NCI-H2081 treated with DMSO at 0.1 percent for 48 hours (cell line): ENCODE results near the gene HMG20A.

Source experiments
- DNase-seq: peaks from one replicate; lab custom pipeline; 2025; lab: John Stamatoyannopoulos, UW

Gene HMG20A

GRCh38 chr15:77519540-77519939 is 98.9 kb downstream of the HMG20A start:
- DNase-seq: no peak

- DNase-seq: no peak
Measured at GRCh38 chr15:77521206-77521605, 100.5 kb downstream of the HMG20A start.

- DNase-seq: no peak
Measured at GRCh38 chr15:77525400-77525811, 104.7 kb downstream of the HMG20A start.

- DNase-seq: no peak
Measured at GRCh38 chr15:77525907-77526594, 105.4 kb downstream of the HMG20A start.

GRCh38 chr15:77526595-77527163 is 106.0 kb downstream of the HMG20A start:
- DNase-seq: no peak

- DNase-seq: no peak
Measured at GRCh38 chr15:77527164-77527778, 106.6 kb downstream of the HMG20A start.

- DNase-seq: no peak
Measured at GRCh38 chr15:77527831-77528231, 107.1 kb downstream of the HMG20A start.

- DNase-seq: no peak
Measured at GRCh38 chr15:77528290-77528967, 107.7 kb downstream of the HMG20A start.

GRCh38 chr15:77528968-77529319 is 108.3 kb downstream of the HMG20A start:
- DNase-seq: no peak

- no peak for DNase-seq
Measured at GRCh38 chr15:77529394-77530159, 108.9 kb downstream of the HMG20A start.

- no peak for DNase-seq
Measured at GRCh38 chr15:77530576-77530975, 109.9 kb downstream of the HMG20A start.

- DNase-seq: no peak
Measured at GRCh38 chr15:77531191-77532000, 110.7 kb downstream of the HMG20A start.

GRCh38 chr15:77532067-77532710 is 111.5 kb downstream of the HMG20A start:
- DNase-seq: no peak

- no peak for DNase-seq
Measured at GRCh38 chr15:77532846-77533245, 112.2 kb downstream of the HMG20A start.

GRCh38 chr15:77533578-77534430 is 113.1 kb downstream of the HMG20A start:
- DNase-seq: no peak
